SK-N-MC (cell line): Measurements from ENCODE around the gene GZMM.

Experiments
- DNase-seq: peaks from one replicate; pipeline ENCODE4 v3.0.0-alpha.2; 2011; ENCODE audit warnings: low read depth, low spot score
- H3K27ac ChIP-seq: fragments of 200-600 bp; sonication (generic); 2 replicates; pipeline ENCODE4 v1.5.1; 2016; ENCODE audit warnings: mixed run types
- H3K36me3 ChIP-seq: fragments of 200-600 bp; sonication (generic); 2 replicates; pipeline ENCODE4 v1.6.1; 2017; ENCODE audit warnings: antibody characterized with exemption, low read length, mixed read lengths; ENCODE audit not compliant: insufficient read depth
- H3K4me3 ChIP-seq: fragments of 200-600 bp; sonication (generic); 2 replicates; pipeline ENCODE4 v1.5.1; 2016
- H3K9ac ChIP-seq: fragments of 200-600 bp; sonication (generic); 2 replicates; pipeline ENCODE4 v1.8.0; 2017; ENCODE audit warnings: mixed run types, mixed read lengths; ENCODE audit not compliant: insufficient read length
- H3K9me3 ChIP-seq: fragments of 200-600 bp; sonication (generic); 2 replicates; pipeline ENCODE4 v1.6.1; 2017; ENCODE audit warnings: low read depth, mild to moderate bottlenecking, antibody characterized with exemption, low read length, moderate library complexity, mixed read lengths
- EZH2 ChIP-seq: fragments of 200-600 bp; sonication (generic); IDR thresholded peaks from one replicate; pipeline ENCODE4 v1.6.1; 2017; ENCODE audit warnings: antibody characterized with exemption
- FOXP2 ChIP-seq: optimal IDR thresholded peaks from 2 replicates; pipeline ENCODE3; 2011; ENCODE audit warnings: mild to moderate bottlenecking, moderate library complexity; ENCODE audit not compliant: insufficient read depth; ENCODE audit errors: extremely low read length, control extremely low read depth
- POLR2AphosphoS5 ChIP-seq: IDR thresholded peaks from 2 replicates; pipeline ENCODE4 v1.6.1; 2012; ENCODE audit warnings: mild to moderate bottlenecking, low read depth, low read length, borderline replicate concordance

Gene GZMM

DNA sequence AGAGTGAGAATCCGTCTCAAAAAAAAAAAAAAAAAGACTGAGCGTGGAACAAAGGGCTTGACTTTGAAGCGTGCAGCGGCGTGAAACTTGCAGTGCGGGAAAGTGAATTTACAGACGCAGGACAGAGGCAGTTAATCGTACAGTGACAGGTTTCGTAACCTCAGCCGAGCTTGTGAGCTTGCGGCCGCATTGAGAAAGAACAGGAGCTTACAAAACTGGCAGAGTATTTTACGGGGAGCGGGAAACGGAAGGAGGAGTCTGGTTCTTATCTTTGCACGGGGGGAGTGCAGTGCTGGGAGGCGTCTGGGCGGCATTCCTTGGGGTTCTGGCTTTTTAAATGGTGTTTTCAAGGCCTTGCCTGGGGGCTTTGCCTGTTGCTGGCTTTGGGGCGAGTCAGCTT, 22.6 kb downstream of the GZMM start:
- peak overlapping the region; percentile 69 for H3K4me3 ChIP-seq
- TF ChIP-seq POLR2AphosphoS5 (peak; percentile 50), EZH2 (no peak)
- H3K9me3 ChIP-seq = no peaks in the 10 kb centered on the region
- H3K27ac ChIP-seq = peak overlapping the region; percentile 94
- H3K9ac ChIP-seq = peak overlapping the region; percentile 50
- peak; percentile 92 for DNase-seq
- H3K36me3 ChIP-seq = no peaks in the 10 kb centered on the region

- Histone ChIP-seq H3K9ac (peak overlapping the region; percentile 50), H3K36me3 (no peaks in the 10 kb centered on the region)
Observed at GRCh38 chr19:566844-567243, 23.0 kb downstream of the GZMM start.

DNA sequence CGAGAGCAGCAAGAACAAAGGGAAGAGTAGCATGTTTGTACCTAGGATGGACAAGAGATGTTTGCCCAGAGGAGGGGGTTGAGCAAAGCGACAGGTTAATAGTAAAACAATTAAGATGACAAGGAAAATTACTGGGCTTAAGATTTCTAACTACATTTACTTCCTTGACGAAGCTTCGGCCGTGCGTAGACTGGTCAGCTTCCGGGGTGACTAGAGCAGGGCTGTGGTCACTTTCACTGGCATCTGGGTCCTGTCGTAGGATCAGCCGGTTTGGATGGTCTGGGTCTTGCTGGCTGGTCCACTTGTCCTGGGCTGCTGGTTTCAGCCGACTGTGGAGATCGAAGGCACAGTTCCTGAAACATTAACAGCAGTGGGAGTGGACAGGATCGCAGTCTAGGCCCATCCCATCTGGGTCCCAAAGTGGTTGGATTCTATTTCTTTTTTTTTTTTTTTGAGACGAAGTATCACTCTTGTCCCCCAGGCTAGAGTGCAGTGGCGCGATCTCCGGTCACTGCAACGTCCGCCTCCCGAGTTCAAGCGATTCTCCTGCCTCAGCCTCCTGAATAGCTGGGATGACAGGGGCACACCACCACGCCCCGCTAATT, 23.5 kb downstream of the GZMM start:
- Histone ChIP-seq H3K9ac (peak overlapping the region; percentile 50), H3K4me3 (peak overlapping the region; percentile 69), H3K36me3 (no peaks in the 10 kb centered on the region), H3K27ac (peak overlapping the region; percentile 94), H3K9me3 (no peaks in the 10 kb centered on the region)
- TF ChIP-seq POLR2AphosphoS5 (no peak), EZH2 (no peak), FOXP2 (no peak)
- DNase-seq = no peak

More at GRCh38 chr19:566844-567243, 23.0 kb downstream of the GZMM start:
- no peak for DNase-seq
- H3K4me3 ChIP-seq = peak overlapping the region; percentile 69
- TF ChIP-seq FOXP2 (no peak), POLR2AphosphoS5 (no peak), EZH2 (no peak)
- H3K27ac ChIP-seq = peak overlapping the region; percentile 94
- H3K9me3 ChIP-seq = no peaks in the 10 kb centered on the region

DNA sequence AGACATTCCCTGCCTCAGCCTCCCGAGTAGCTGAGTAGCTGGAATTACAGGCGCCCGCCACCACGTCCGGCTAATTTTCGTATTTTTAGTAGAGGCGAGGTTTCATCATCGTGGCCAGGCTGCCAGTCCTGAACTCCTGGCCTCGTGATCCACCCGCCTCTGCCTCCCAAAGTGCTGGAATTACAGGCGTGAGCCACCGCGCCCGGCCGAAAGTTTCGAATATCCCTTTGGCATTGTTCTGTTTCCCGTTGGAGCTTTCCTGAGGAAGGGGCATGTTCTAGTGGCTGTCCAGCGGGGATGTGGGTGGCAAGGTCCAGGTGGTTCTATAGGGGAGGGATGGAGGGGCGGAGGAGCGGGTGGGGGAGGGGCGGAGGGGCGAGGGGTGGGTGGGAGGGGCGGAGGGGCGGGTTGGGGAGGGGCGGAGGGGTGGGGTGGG, 26.4 kb downstream of the GZMM start:
- H3K36me3 ChIP-seq = no peaks in the 10 kb centered on the region
- no peak overlapping the region for H3K4me3 ChIP-seq
- peak overlapping the region; percentile 72; the same call in 1 of the 2 replicates for H3K27ac ChIP-seq
- H3K9me3 ChIP-seq = no peaks in the 10 kb centered on the region
- TF ChIP-seq POLR2AphosphoS5 (no peak), EZH2 (no peak), FOXP2 (no peak)
- no peak overlapping the region for H3K9ac ChIP-seq
- no peak for DNase-seq

DNA sequence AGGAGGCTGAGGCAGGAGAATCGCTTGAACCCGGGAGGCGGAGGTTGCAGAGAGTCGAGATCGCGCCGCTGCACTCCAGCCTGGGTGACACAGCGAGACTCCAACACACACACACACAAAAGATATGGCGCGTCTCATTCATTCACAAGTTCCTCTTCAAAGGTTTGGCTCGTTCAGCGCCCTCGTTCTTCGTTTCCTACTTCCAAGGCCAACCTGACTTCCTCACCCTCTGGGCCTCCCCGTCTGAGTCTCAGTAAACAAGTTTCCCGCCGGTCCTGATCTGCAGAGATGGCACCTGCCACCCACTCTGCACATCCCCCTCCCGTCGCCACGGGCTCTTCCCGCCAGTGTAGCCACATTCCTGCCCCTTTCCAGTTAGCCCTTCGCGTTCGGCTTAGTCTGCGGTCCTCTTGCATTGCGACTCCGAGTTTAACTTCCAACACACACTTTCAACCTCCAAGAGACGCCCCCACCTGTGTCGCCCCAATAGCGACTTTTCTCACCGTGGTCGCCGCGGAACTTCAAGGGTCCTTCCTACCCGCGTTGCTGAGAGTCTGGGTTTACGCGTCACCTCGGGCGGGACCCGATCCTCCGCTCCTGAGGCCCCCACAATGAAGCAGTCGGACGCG, 27.2 kb downstream of the GZMM start:
- Histone ChIP-seq H3K9ac (peak overlapping the region; percentile 72), H3K9me3 (no peaks in the 10 kb centered on the region), H3K36me3 (no peaks in the 10 kb centered on the region), H3K27ac (peak overlapping the region; percentile 98), H3K4me3 (peak overlapping the region; percentile 75)
- TF ChIP-seq POLR2AphosphoS5 (0 out of 2 replicates have a peak, but pooled peaks have one; percentile 23), FOXP2 (no peak), EZH2 (no peak)
- no peak for DNase-seq

- H3K4me3 ChIP-seq = peak overlapping the region; percentile 75
- no peaks in the 10 kb centered on the region for H3K9me3 ChIP-seq
- TF ChIP-seq FOXP2 = no peak
- TF ChIP-seq EZH2 = no peak
- TF ChIP-seq POLR2AphosphoS5 = no peak
- no peak for DNase-seq
- H3K27ac ChIP-seq = peak overlapping the region; percentile 98
- no peaks in the 10 kb centered on the region for H3K36me3 ChIP-seq
- peak overlapping the region; percentile 72 for H3K9ac ChIP-seq
Observed at GRCh38 chr19:571566-571974, 27.7 kb downstream of the GZMM start.

GRCh38 chr19:572140-572742, 28.4 kb downstream of the GZMM start, which contains the start of gene BSG:
BSG (plus strand) TSS chr19:572596; CDS start chr19:572635, 39 bp downstream.
- peak; percentile 96 for DNase-seq
- H3K4me3 ChIP-seq = peak within 1 kb of the TSS; percentile 97
- TF ChIP-seq POLR2AphosphoS5 (peak; percentile 97), FOXP2 (no peak)
- H3K36me3 ChIP-seq = no peaks in the 10 kb centered on the region
- H3K9me3 ChIP-seq = no peaks in the 10 kb centered on the region
- peak within 1 kb of the TSS; percentile 98 for H3K27ac ChIP-seq
- H3K9ac ChIP-seq = peak within 1 kb of the TSS; percentile 94

DNA sequence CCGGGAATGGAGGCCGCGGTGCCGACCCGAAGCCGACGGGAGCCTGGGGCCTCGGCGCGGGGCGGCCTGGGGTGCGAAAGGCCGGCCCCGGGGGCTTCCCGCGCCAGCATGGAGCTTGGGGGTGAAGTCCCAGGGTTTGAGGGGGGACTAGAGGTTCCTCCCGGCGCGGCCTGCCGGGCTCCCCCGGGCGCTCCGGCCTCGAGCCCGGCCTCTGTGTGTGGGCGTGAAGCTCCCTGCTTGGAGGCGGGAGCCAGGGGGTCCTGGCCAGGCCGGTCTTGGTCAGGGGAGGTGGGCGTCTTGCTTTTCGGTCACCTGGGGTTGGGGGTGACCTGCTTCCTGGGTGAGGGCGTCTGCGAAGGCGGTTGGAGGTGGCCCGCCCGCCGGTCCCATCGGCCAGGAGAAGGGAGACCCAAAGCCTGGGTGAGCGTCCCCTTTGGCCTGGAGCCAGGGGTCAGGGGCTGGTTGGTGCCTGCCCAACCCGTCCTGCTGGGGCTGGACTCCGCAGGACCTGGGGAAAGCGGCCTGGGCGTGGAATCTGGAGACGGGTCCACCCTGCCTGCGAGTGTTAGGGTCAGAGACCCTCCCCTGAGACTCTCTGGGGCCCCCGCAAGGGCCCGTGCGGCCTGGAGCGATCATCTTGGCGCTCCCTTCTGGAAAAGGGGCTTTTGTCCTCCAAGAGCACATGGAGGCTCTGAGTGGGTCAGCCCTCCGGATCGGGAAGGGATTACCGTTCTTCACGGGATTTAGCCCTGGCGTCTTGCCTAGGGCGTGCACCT, 29.1 kb downstream of the GZMM start:
- H3K9ac ChIP-seq = peak overlapping the region; percentile 94
- no peak for DNase-seq
- TF ChIP-seq FOXP2 (no peak), EZH2 (no peak), POLR2AphosphoS5 (no peak)
- H3K36me3 ChIP-seq = peaks cover 4% of the 10 kb centered on the region; the same call in 1 of the 2 replicates
- peak overlapping the region; percentile 97 for H3K4me3 ChIP-seq
- H3K9me3 ChIP-seq = no peaks in the 10 kb centered on the region
- peak overlapping the region; percentile 72 for H3K27ac ChIP-seq
